Fibroblast of mammary gland (primary cell): ENCODE data around the gene LHX5.

Experiments used
- DNase-seq: peaks from one replicate; pipeline ENCODE4 v3.0.0-alpha.2; 2010; ENCODE audit warnings: low read depth
- H3K4me3 ChIP-seq: 2 replicates; pipeline ENCODE4 v1.5.1; 2011; ENCODE audit warnings: low read depth, mild to moderate bottlenecking, low read length, moderate library complexity; ENCODE audit not compliant: control insufficient read depth
- CTCF ChIP-seq: conservative IDR thresholded peaks from 2 replicates; pipeline ENCODE4 v1.5.1; 2011; ENCODE audit warnings: low read depth, low read length, inconsistent platforms; ENCODE audit not compliant: control insufficient read depth, insufficient read depth

Gene LHX5

DNA sequence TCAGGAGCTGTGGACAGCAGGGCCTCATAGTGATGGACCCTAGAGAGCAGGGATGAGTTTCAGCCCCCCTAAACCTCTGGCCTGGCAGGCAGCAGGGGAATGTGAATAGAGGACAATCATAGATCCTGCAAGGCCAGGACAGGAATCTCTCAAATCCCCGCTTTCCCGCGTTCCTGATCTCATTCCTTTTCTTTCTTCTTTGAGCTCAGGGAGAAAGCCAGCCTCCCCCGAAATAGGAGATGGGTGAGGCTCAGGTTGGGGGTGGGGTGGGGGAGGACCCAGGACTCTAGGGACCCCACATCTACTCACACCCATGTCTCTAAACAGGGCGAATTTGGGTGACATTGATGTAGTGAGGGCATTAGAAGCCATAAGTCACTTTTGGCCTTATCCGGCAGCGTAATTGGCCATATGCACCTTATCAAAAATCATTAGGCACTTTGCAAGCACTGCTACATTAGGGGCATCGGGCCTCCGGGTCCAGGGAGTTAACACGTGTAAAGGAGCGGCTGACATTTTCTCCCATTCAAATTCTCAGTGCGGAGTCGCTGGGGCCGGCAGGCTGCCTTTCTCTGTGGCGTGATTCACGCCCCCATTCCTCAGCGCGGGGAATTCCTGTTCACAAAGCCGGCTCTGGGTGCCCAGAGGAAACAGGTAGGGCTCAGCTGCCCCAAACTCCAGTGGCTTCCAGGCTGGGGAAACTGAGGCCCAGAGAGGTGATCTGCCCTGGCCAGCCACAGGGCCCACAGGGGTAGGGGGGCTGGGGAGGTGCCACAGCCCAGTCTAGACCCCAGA is 1.5 kb downstream of the LHX5 start:
- DNase-seq = no peak
- TF ChIP-seq CTCF = no peak

DNA sequence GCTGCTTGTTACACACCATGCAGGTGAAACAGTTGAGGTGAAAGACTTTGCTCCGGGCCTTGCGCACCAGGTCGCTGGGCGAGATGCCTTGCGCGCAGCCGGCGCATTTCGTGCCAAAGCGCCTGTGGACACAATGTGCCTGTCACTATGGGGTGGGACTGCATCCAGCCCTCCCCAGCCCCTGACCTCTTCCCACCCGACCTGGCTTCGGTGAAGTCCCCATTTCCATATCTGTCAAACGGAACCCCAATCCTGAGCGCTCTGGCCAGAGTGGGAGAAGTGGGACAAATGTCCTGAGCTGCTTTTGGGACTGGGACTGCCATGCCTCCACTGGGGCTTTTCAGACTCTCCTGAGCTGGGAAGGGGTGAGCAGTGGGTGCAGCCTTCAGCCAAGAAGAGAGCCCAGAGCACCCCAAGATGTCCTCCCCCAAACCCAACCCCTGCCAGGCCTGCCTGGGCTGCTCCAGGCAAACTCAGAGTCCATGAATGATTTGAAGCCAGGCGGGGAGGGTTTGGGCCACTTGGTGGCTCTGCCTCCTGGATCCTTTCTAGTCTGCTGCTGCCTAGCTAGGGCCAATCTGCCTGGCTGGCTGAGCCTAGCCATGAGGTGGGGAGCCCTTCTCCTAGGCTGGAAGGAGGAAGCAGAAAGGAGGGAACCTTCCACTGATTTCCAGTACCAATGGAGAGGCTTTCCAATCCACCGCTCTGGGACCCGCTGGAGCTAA is 2.3 kb downstream of the LHX5 start:
- no peak for DNase-seq
- no peak overlapping the region for H3K4me3 ChIP-seq
- no peak for TF ChIP-seq CTCF

More for the DNA sequence above, 1.5 kb downstream of the LHX5 start:
- H3K4me3 ChIP-seq = no peak overlapping the region

- no peak overlapping the region for H3K4me3 ChIP-seq
- no peak for TF ChIP-seq CTCF
- DNase-seq = no peak
These were observed 3.1 kb downstream of the LHX5 start for GRCh38 chr12:113468365-113469223.

DNA sequence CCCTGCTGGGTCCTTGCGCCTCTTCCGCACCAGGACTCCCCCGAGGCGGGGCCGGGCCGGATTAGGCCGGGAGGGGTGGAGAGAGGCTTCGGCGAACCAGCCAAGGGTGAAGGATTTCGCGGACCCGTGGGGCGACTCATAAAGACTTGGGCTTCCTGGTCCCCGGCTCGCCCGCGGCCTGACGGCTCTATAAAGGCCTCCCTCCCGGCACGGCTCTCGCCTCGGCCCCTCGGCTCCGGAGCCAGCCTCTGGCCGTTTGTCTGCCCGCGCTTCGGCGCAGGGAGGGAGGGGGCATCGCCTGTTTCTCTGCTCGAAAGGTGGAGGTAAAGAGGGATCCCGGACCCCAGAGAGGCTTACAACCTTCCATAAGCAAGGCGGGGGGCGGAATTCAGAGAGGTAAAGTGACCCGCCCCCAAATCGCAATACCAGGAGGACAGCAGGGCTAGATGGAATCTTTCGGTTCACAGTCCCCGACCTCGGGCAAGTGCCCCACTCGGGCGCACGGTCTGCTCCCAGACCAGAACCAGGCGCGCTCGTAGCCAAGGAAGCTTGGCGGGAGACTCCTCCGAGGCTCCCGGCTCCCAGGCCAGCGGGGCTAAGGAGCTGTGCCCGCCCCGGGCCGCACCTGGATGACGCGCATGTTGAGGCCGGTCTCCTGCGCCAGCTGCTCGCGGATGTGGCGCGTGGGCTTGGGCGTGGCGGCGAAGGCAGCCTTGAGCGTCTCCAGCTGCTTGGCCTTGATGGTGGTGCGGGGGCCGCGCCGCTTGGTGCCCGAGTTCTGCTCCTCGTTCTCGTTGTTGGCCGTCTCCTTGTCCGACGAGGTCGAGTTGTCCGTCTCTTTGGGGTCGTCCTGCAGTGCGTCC is 3.9 kb downstream of the LHX5 start:
- DNase-seq = no peak
- peak overlapping the region; percentile 16 for H3K4me3 ChIP-seq
- TF ChIP-seq CTCF = no peak

- TF ChIP-seq CTCF = no peak
- DNase-seq = no peak
- H3K4me3 ChIP-seq = peak overlapping the region; percentile 16
These were observed 4.5 kb downstream of the LHX5 start for GRCh38 chr12:113467142-113467501.
